Mammary epithelial cell (primary cell): ENCODE measurements around the gene ICE1.

ENCODE experiments used
- EZH2 ChIP-seq: IDR thresholded peaks from 2 replicates; pipeline ENCODE4 v1.6.1; 2012; ENCODE audit warnings: low read length, inconsistent platforms, borderline replicate concordance
- TF ChIP-seq, protein P1 (sequence below), 2 donors: IDR thresholded peaks in 1 of 2; conservative IDR thresholded peaks in 1 of 2; 2 replicates each; pipeline ENCODE4 v1.5.1; 2011 to 2012; ENCODE audit warnings: inconsistent platforms in 2 of 2, low read length in 2 of 2, mild to moderate bottlenecking in 2 of 2, control low read depth in 1 of 2, low read depth in 1 of 2; ENCODE audit not compliant: insufficient read depth in 1 of 2; ENCODE audit errors: extremely low read depth in 1 of 2

DNA sequence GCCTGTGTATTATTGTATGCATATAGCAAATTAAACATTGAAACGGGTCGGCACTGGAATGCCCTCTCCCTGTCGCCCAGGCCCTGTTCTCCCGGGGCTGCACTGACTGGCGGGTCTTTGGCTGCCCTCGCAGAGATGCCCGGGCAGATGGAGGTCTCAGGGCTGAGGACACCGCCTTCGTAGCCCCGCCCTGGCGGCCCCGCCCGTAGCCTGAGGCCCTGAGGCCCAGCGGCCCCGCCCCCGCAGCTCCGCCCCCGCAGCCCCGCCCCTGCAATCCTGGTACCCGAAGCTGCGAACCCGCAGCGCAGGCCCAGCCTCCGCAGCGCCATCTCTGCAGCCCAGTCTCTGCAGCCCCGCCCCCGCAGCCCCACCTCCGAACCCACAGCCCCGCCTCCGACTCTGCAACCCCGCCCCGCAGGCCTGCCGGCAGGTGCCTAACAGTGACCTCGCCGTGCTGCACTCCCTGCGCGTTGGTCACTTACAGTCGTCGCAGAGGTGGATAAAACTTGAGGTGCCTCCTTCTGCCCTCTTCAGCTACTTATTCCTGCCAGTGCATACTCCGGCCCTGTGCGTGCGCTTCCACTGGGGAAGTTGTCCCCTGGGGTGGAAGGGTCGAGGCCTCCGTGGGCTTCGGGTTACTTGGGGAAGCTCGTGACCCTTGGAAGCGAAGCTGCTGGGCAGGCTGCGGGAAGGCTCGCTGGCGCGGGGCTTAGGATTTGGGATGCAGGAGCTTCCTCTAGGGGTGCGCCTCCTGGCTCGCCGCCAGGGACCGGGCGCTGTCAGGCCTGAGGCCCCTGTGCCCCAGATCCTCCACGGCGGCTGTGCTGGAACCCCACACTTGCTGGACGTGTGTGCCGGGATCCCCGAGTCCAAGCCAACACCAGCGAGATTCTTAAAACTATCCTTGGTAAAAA, 72.3 kb downstream of the ICE1 start:
- TF ChIP-seq, protein P1, sequence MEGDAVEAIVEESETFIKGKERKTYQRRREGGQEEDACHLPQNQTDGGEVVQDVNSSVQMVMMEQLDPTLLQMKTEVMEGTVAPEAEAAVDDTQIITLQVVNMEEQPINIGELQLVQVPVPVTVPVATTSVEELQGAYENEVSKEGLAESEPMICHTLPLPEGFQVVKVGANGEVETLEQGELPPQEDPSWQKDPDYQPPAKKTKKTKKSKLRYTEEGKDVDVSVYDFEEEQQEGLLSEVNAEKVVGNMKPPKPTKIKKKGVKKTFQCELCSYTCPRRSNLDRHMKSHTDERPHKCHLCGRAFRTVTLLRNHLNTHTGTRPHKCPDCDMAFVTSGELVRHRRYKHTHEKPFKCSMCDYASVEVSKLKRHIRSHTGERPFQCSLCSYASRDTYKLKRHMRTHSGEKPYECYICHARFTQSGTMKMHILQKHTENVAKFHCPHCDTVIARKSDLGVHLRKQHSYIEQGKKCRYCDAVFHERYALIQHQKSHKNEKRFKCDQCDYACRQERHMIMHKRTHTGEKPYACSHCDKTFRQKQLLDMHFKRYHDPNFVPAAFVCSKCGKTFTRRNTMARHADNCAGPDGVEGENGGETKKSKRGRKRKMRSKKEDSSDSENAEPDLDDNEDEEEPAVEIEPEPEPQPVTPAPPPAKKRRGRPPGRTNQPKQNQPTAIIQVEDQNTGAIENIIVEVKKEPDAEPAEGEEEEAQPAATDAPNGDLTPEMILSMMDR (conservative IDR thresholded peaks at IDR 0.05 in 1 of 2, IDR thresholded peaks at IDR 0.05 in 1 of 2; ENCODE audit: extremely low read depth in 1 of 2, insufficient read depth in 1 of 2, low read depth in 1 of 2, low read length in 2 of 2) = no peak
- no peak for TF ChIP-seq EZH2
